HepG2 (cell line): ENCODE data around the gene GPX2. TPM values are rescaled to one million over a fixed set of nuclear protein-coding genes. Genes with fewer than 3 reads are reported as not detected.

Experiments used
- FOXA1 ChIP-seq, 2 experiments: fragments of 450-650 bp in 1 of 2; sonication (generic) in 1 of 2; formaldehyde crosslinking in 1 of 2; IDR thresholded peaks; 2 replicates each; pipeline versions ENCODE4 v1.4.0 to v1.6.1; 2016 to 2020; ENCODE audit warnings: missing genetic modification reagents in 1 of 2
- GPN1 ChIP-seq: sonication (generic); formaldehyde crosslinking; IDR thresholded peaks from 2 replicates; pipeline ENCODE4 v1.5.1; 2020; ENCODE audit warnings: missing genetic modification reagents, borderline replicate concordance
- KDM5A ChIP-seq: fragments of 200-600 bp; sonication (generic); IDR thresholded peaks from 2 replicates; pipeline ENCODE4 v1.7.0; 2018; ENCODE audit warnings: antibody characterized with exemption, mild to moderate bottlenecking, low read length, borderline replicate concordance
- MEF2D ChIP-seq: sonication (generic); formaldehyde crosslinking; IDR thresholded peaks from 2 replicates; pipeline ENCODE4 v1.5.1; 2020; ENCODE audit warnings: mild to moderate bottlenecking, missing genetic modification reagents
- PHF8 ChIP-seq: sonication (generic); formaldehyde crosslinking; IDR thresholded peaks from 2 replicates; pipeline ENCODE4 v1.5.0; 2020; ENCODE audit warnings: missing genetic modification reagents
- PITX1 ChIP-seq: sonication (generic); formaldehyde crosslinking; IDR thresholded peaks from 2 replicates; pipeline ENCODE4 v1.5.1; 2020; ENCODE audit warnings: mild to moderate bottlenecking, missing genetic modification reagents
- POGZ ChIP-seq: sonication (generic); formaldehyde crosslinking; IDR thresholded peaks from 2 replicates; pipeline ENCODE4 v1.4.0; 2020; ENCODE audit warnings: mild to moderate bottlenecking, missing genetic modification reagents
- SETDB1 ChIP-seq: sonication (generic); formaldehyde crosslinking; IDR thresholded peaks from 2 replicates; pipeline ENCODE4 v1.5.1; 2020; ENCODE audit warnings: missing genetic modification reagents, mild to moderate bottlenecking, borderline replicate concordance
- SOX13 ChIP-seq, 3 experiments: fragments of 450-650 bp in 1 of 3; sonication (generic) in 1 of 3; formaldehyde crosslinking in 1 of 3; IDR thresholded peaks in 2 of 3; conservative IDR thresholded peaks in 1 of 3; 2 replicates each; pipeline versions ENCODE4 v1.5.0 to v1.6.1; 2016 to 2020; ENCODE audit warnings: antibody characterized with exemption in 1 of 3, mild to moderate bottlenecking in 1 of 3, missing compliant biosample characterization in 1 of 3, missing genetic modification reagents in 1 of 3, moderate library complexity in 1 of 3
- YEATS4 ChIP-seq: sonication (generic); formaldehyde crosslinking; IDR thresholded peaks from 2 replicates; pipeline ENCODE4 v1.4.0; 2020; ENCODE audit warnings: missing genetic modification reagents, borderline replicate concordance
- ZFP90 ChIP-seq: sonication (generic); formaldehyde crosslinking; IDR thresholded peaks from 2 replicates; pipeline ENCODE4 v1.8.0; 2022; ENCODE audit warnings: missing genetic modification reagents, mild to moderate bottlenecking, inconsistent platforms, borderline replicate concordance
- ZNF17 ChIP-seq: sonication (generic); formaldehyde crosslinking; IDR thresholded peaks from 2 replicates; pipeline ENCODE4 v1.5.0; 2020; ENCODE audit warnings: mild to moderate bottlenecking, missing genetic modification reagents
- ZNF205 ChIP-seq: IDR thresholded peaks from 2 replicates; pipeline ENCODE4 v1.6.1; 2018; ENCODE audit warnings: missing biosample characterization, missing genetic modification reagents
- ZNF280D ChIP-seq: sonication (generic); formaldehyde crosslinking; IDR thresholded peaks from 2 replicates; pipeline ENCODE4 v1.5.1; 2020; ENCODE audit warnings: mild to moderate bottlenecking, missing genetic modification reagents
- ZNF616 ChIP-seq: sonication (generic); formaldehyde crosslinking; IDR thresholded peaks from 2 replicates; pipeline ENCODE4 v1.5.0; 2020; ENCODE audit warnings: low read depth, mild to moderate bottlenecking, missing genetic modification reagents
- ZNF770 ChIP-seq: sonication (generic); formaldehyde crosslinking; IDR thresholded peaks from 2 replicates; pipeline ENCODE4 v1.5.0; 2020; ENCODE audit warnings: mild to moderate bottlenecking, missing genetic modification reagents
- ZNF784 ChIP-seq: sonication (generic); formaldehyde crosslinking; IDR thresholded peaks from 2 replicates; pipeline ENCODE4 v1.5.1; 2020; ENCODE audit warnings: missing genetic modification reagents, mild to moderate bottlenecking, borderline replicate concordance
- ZNF878 ChIP-seq: sonication (generic); formaldehyde crosslinking; IDR thresholded peaks from 2 replicates; pipeline ENCODE4 v1.8.1; 2023; ENCODE audit warnings: mild to moderate bottlenecking, missing genetic modification reagents, moderate library complexity
- polyA plus RNA-seq, 8 experiments: library from polyadenylated mRNA; depleted of rRNA in 3 of 8; stranded (reverse) in 7 of 8; unstranded in 1 of 8; fragments of >200 nt; fragmentation: Illumina TruSeq in 4 of 8; extraction: Trizol in 4 of 8; gene quantifications; 2 replicates each; pipeline versions ENCODE4 v1.2.1 to v1.2.3, GENCODE V29; 2011 to 2016; ENCODE audit warnings: low read depth in 4 of 8, missing spikeins in 1 of 8, mixed read lengths in 1 of 8; ENCODE audit not compliant: insufficient read depth in 1 of 8
- total RNA-seq, 5 experiments: library from RNA; depleted of rRNA; stranded (reverse); fragments of >200 nt; fragmentation: Illumina TruSeq; extraction: Trizol; gene quantifications; 2 replicates each; pipeline ENCODE4 v1.2.3, GENCODE V29; 2016; ENCODE audit warnings: low read depth in 1 of 5
- TF ChIP-seq, protein P1 (sequence below): sonication (generic); formaldehyde crosslinking; IDR thresholded peaks from 2 replicates; pipeline ENCODE4 v1.5.1; 2020; ENCODE audit warnings: missing genetic modification reagents, mild to moderate bottlenecking, borderline replicate concordance

The GPX2 gene
- total and polyA plus RNA-seq, 2 of the 13 experiments (the other 11 are each of a cell fraction or from before 2014, with no cell fraction given): 526 to 674 TPM

- TF ChIP-seq ZNF770 (CRISPR knock-in tag) (peak; percentile 59; the same call in 1 of the 2 replicates), YEATS4 (CRISPR knock-in tag) (peak; percentile 97), SOX13 (IDR thresholded peaks at IDR 0.05) (no peak), SOX13 (CRISPR knock-in tag; conservative IDR thresholded peaks at IDR 0.05 in 1 of 2, IDR thresholded peaks at IDR 0.05 in 1 of 2) (peak in 1 of 2 experiments; percentile 51; a peak in 1 of 4 replicates), MEF2D (peak; percentile 93), ZNF878 (no peak), FOXA1 (IDR thresholded peaks at IDR 0.05) (no peak), FOXA1 (CRISPR knock-in tag; IDR thresholded peaks at IDR 0.05) (peak; percentile 2; the same call in 1 of the 2 replicates), KDM5A (peak; percentile 95), GPN1 (CRISPR knock-in tag) (no peak), PHF8 (CRISPR knock-in tag) (peak; percentile 91), ZNF784 (peak; percentile 45; the same call in 1 of the 2 replicates), PITX1 (peak; percentile 87), ZNF17 (CRISPR knock-in tag) (0 out of 2 replicates have a peak, but pooled peaks have one; percentile 83), ZNF616 (CRISPR knock-in tag) (no peak), ZNF205 (CRISPR knock-in tag) (peak; percentile 51), ZNF280D (CRISPR knock-in tag) (peak; percentile 97; the same call in 1 of the 2 replicates), SETDB1 (no peak), ZFP90 (CRISPR knock-in tag) (peak; percentile 52; the same call in 1 of the 2 replicates), POGZ (peak; percentile 89)
- TF ChIP-seq, protein P1, sequence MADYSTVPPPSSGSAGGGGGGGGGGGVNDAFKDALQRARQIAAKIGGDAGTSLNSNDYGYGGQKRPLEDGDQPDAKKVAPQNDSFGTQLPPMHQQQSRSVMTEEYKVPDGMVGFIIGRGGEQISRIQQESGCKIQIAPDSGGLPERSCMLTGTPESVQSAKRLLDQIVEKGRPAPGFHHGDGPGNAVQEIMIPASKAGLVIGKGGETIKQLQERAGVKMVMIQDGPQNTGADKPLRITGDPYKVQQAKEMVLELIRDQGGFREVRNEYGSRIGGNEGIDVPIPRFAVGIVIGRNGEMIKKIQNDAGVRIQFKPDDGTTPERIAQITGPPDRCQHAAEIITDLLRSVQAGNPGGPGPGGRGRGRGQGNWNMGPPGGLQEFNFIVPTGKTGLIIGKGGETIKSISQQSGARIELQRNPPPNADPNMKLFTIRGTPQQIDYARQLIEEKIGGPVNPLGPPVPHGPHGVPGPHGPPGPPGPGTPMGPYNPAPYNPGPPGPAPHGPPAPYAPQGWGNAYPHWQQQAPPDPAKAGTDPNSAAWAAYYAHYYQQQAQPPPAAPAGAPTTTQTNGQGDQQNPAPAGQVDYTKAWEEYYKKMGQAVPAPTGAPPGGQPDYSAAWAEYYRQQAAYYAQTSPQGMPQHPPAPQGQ: no peak
These were observed 44.3 kb upstream of the GPX2 start, which contains the start of gene FNTB (continued) for GRCh38 chr14:64986648-64987437.
